CD8-positive, alpha-beta memory T cell (primary cell): Measurements from ENCODE around the gene SPATA17. TPM values are rescaled to one million over a fixed set of nuclear protein-coding genes. Genes with fewer than 3 reads are reported as not detected.

Source experiments
- CTCF ChIA-PET: fragments of 350-600 bp; sonication (Branson Sonifier 250); formaldehyde crosslinking; loops from one replicate; lab custom pipeline; 2021; ENCODE audit warnings: antibody characterized with exemption; lab: Charles Lee
- POLR2A ChIA-PET: fragments of 350-600 bp; sonication (Branson Sonifier 250); formaldehyde crosslinking; loops from one replicate; lab custom pipeline; 2021; ENCODE audit warnings: antibody characterized with exemption; lab: Charles Lee
- DNase-seq, 5 donors: peaks; one replicate each; pipeline versions ENCODE4 v3.0.0 to v3.0.0-alpha.2; 2020 to 2022; ENCODE audit warnings: mixed read lengths in 1 of 5
- H3K27ac ChIP-seq: one replicate; pipeline ENCODE4 v1.7.0; 2013; ENCODE audit warnings: low read depth, mild to moderate bottlenecking, low read length, moderate library complexity
- H3K27me3 ChIP-seq: 2 replicates; pipeline ENCODE4 v1.7.0; 2013; ENCODE audit warnings: low read length, mild to moderate bottlenecking; ENCODE audit not compliant: insufficient read depth, poor library complexity, severe bottlenecking
- H3K36me3 ChIP-seq: 2 replicates; pipeline ENCODE4 v1.7.0; 2013; ENCODE audit warnings: mild to moderate bottlenecking, low read length, moderate library complexity; ENCODE audit not compliant: insufficient read depth
- H3K4me1 ChIP-seq: 2 replicates; pipeline ENCODE4 v1.7.0; 2013; ENCODE audit warnings: mild to moderate bottlenecking, low read length, moderate library complexity; ENCODE audit not compliant: insufficient read depth
- H3K4me3 ChIP-seq: 2 replicates; pipeline ENCODE4 v1.7.0; 2013; ENCODE audit warnings: mild to moderate bottlenecking, low read length
- H3K9me3 ChIP-seq: 2 replicates; pipeline ENCODE4 v1.7.0; 2013; ENCODE audit warnings: mild to moderate bottlenecking, low read length
- H3K27ac Mint-ChIP-seq, 8 donors: one replicate each; pipeline ENCODE4 v1.8.0; 2020 to 2021; ENCODE audit warnings: mixed read lengths in 8 of 8, mild to moderate bottlenecking in 6 of 8, inconsistent platforms in 3 of 8, moderate library complexity in 3 of 8
- H3K27me3 Mint-ChIP-seq, 2 donors: one replicate each; pipeline ENCODE4 v1.8.0; 2020 to 2021; ENCODE audit warnings: mixed read lengths in 2 of 2, mild to moderate bottlenecking in 1 of 2, moderate library complexity in 1 of 2
- H3K36me3 Mint-ChIP-seq, 3 donors: one replicate each; pipeline ENCODE4 v1.8.0; 2020 to 2021; ENCODE audit warnings: mixed read lengths in 3 of 3, inconsistent platforms in 1 of 3, mild to moderate bottlenecking in 1 of 3
- H3K4me1 Mint-ChIP-seq, 3 donors: one replicate each; pipeline ENCODE4 v1.8.0; 2020 to 2021; ENCODE audit warnings: mixed read lengths in 3 of 3, inconsistent platforms in 1 of 3, mild to moderate bottlenecking in 1 of 3
- H3K4me3 Mint-ChIP-seq, 7 donors: one replicate each; pipeline ENCODE4 v1.8.0; 2020 to 2021; ENCODE audit warnings: mixed read lengths in 7 of 7, mild to moderate bottlenecking in 6 of 7, moderate library complexity in 4 of 7, inconsistent platforms in 2 of 7
- H3K9me3 Mint-ChIP-seq, 5 donors: one replicate each; pipeline ENCODE4 v1.8.0; 2020 to 2022; ENCODE audit warnings: mixed read lengths in 5 of 5, mild to moderate bottlenecking in 3 of 5, moderate library complexity in 2 of 5, inconsistent platforms in 1 of 5
- polyA plus RNA-seq: library from polyadenylated mRNA; unstranded; fragments of 300-500 nt; fragmentation: Illumina TruSeq; gene quantifications from one replicate; pipeline ENCODE4 v1.2.3, GENCODE V29; 2021
- total RNA-seq, 2 experiments: library from RNA; stranded (reverse); gene quantifications; one replicate each; pipeline ENCODE4 v1.2.3, GENCODE V29; 2021

SPATA17 gene
- total and polyA plus RNA-seq, 3 experiments from 2014 or later, result 0.33 TPM; not detected in 2

DNA sequence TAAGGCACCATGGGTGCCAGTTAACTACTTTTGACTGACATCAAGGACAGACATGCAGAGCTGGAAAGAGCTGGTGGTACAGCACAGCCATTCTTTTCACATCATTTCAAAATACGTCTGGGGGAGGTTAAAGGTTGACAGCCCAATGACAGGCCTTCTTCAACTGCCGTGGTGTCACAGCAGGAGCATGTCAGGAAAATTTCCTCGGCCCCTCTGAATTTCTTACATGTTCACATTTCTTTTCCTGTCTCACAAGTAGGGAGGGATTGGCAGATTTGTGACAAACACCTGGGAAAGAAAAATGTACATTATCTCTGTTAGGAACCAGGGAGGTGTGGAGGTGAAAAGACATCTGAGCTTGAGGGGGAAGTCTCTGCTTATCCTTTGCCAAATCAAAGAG lies 279.1 kb downstream of the SPATA17 start:
- no peaks in the 10 kb centered on the region for H3K36me3 Mint-ChIP-seq
- CTCF ChIA-PET, result no interaction called here
- H3K27me3 Mint-ChIP-seq, result no peaks in the 10 kb centered on the region
- Histone ChIP-seq H3K36me3 (no peaks in the 10 kb centered on the region), H3K27me3 (no peaks in the 10 kb centered on the region), H3K4me1 (no peaks in the 10 kb centered on the region), H3K4me3 (no peak overlapping the region), H3K9me3 (no peaks in the 10 kb centered on the region), H3K27ac (no peak overlapping the region)
- peaks cover 4 to 17% (median 11%) of the 10 kb centered on the region in 5 donors for H3K9me3 Mint-ChIP-seq
- DNase-seq, result no peak
- H3K4me3 Mint-ChIP-seq, result no peak overlapping the region
- POLR2A ChIA-PET, result no interaction called here
- H3K27ac Mint-ChIP-seq, result no peak overlapping the region
- H3K4me1 Mint-ChIP-seq, result no peaks in the 10 kb centered on the region

DNA sequence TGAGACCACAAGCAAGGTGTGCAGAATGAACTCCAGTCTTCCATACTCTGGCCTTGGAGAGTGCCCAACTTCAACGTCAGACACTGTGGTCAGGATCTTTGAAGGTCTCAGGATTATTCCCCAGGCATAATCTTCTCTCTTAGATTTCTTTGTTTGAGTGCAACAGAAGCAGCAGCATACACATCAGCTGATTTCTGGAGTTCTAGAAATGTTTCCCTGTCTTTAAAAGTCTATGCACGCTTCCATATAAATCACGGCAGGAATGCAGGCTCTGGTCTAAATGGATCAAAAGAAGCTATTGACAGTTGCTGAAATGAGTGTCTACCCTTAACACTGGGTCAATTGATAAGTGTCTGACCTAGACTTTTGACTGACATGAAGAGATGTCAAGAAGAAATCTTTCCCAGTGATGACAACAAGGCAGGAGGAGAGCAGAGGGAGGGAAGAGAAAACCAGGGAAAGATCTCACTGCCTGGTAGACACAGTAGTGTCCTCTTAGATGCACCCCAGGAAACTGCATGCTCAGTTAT lies 279.7 kb downstream of the SPATA17 start:
- H3K4me3 Mint-ChIP-seq, result no peak overlapping the region
- H3K27ac ChIP-seq, result no peak overlapping the region

GRCh38 chr1:217911908-217912307 lies 280.8 kb downstream of the SPATA17 start:
- no peaks in the 10 kb centered on the region for H3K9me3 ChIP-seq
- H3K27me3 ChIP-seq, result no peaks in the 10 kb centered on the region
- Mint-ChIP-seq H3K27ac (no peak overlapping the region), H3K9me3 (peaks cover 4 to 19% (median 11%) of the 10 kb centered on the region in 5 donors), H3K36me3 (no peaks in the 10 kb centered on the region), H3K4me3 (no peak overlapping the region), H3K4me1 (no peaks in the 10 kb centered on the region), H3K27me3 (no peaks in the 10 kb centered on the region)
- no peaks in the 10 kb centered on the region for H3K4me1 ChIP-seq
- H3K27ac ChIP-seq, result no peak overlapping the region
- H3K4me3 ChIP-seq, result no peak overlapping the region
- CTCF ChIA-PET, result no interaction called here
- H3K36me3 ChIP-seq, result no peaks in the 10 kb centered on the region
- DNase-seq, result no peak
- POLR2A ChIA-PET, result no interaction called here

More for the DNA sequence above, 279.7 kb downstream of the SPATA17 start:
- H3K36me3 Mint-ChIP-seq, result no peaks in the 10 kb centered on the region
- H3K4me1 Mint-ChIP-seq, result no peaks in the 10 kb centered on the region
- Histone ChIP-seq H3K36me3 (no peaks in the 10 kb centered on the region), H3K9me3 (no peaks in the 10 kb centered on the region), H3K4me1 (no peaks in the 10 kb centered on the region), H3K27me3 (no peaks in the 10 kb centered on the region), H3K4me3 (no peak overlapping the region)
- no peak overlapping the region for H3K27ac Mint-ChIP-seq
- H3K27me3 Mint-ChIP-seq, result no peaks in the 10 kb centered on the region
- POLR2A ChIA-PET, result no interaction called here
- CTCF ChIA-PET, result no interaction called here
- DNase-seq, result no peak
- H3K9me3 Mint-ChIP-seq, result peaks cover 4 to 18% (median 11%) of the 10 kb centered on the region in 5 donors

GRCh38 chr1:217917281-217917887 lies 286.2 kb downstream of the SPATA17 start:
- H3K4me3 ChIP-seq, result no peak overlapping the region
- H3K4me1 ChIP-seq, result no peaks in the 10 kb centered on the region
- H3K36me3 Mint-ChIP-seq, result no peaks in the 10 kb centered on the region
- no peak overlapping the region for H3K4me3 Mint-ChIP-seq
- CTCF ChIA-PET, result interaction anchor here (1.1 kb wide), 1 partner anchor 10 kb away, joined by 3 read pairs; no protein-coding TSS in a partner anchor
- H3K36me3 ChIP-seq, result no peaks in the 10 kb centered on the region
- H3K27ac Mint-ChIP-seq, result no peak overlapping the region
- no peaks in the 10 kb centered on the region for H3K27me3 ChIP-seq
- H3K9me3 Mint-ChIP-seq, result peaks cover 3 to 18% (median 4%) of the 10 kb centered on the region in 5 donors
- peaks cover 0 to 3% of the 10 kb centered on the region in 2 donors for H3K27me3 Mint-ChIP-seq
- H3K4me1 Mint-ChIP-seq, result no peaks in the 10 kb centered on the region
- H3K9me3 ChIP-seq, result no peaks in the 10 kb centered on the region
- H3K27ac ChIP-seq, result no peak overlapping the region
- POLR2A ChIA-PET, result no interaction called here
- no peak for DNase-seq

DNA sequence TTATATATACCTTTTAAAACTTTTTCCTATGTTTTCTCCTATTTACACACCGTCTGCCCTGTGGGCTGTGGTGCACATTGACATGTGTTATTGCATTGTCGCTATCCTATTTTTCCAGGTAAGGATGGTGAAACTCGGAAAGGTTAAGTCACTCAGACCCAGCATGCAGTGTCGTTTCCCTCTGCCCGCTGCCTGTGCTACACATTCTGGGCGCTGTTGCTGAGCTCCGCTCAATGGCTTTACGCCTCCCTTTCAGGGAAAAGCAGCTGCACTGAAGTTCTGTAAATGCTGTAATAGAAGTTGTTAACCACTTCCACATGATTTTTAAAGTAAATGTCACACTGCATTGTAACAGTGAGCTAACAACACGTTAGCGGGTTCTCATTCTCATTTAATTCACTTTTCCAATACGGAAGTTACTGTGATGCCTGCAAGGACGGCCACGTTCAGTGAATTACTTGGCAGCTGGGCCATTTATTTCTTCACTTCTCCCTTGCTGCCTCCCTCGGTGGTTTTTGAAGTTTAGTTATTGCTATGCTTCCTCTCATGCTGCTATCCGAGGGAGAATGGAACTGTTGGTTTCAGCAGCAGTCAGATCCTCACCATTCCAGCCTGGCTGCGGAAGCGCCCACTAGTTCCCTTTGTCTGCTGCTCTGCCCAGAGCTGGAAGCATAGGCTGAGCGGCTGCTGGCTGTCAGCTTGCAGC lies 288.7 kb downstream of the SPATA17 start:
- peaks cover 0 to 6% (median 3%) of the 10 kb centered on the region in 5 donors for H3K9me3 Mint-ChIP-seq

More for the DNA sequence above, 288.7 kb downstream of the SPATA17 start:
- Histone ChIP-seq H3K36me3 (no peaks in the 10 kb centered on the region), H3K27me3 (no peaks in the 10 kb centered on the region), H3K4me3 (no peak overlapping the region), H3K9me3 (no peaks in the 10 kb centered on the region), H3K4me1 (no peaks in the 10 kb centered on the region), H3K27ac (no peak overlapping the region)
- peaks cover 4 to 5% of the 10 kb centered on the region in 2 donors for H3K27me3 Mint-ChIP-seq
- POLR2A ChIA-PET, result no interaction called here
- CTCF ChIA-PET, result no interaction called here
- no peaks in the 10 kb centered on the region for H3K4me1 Mint-ChIP-seq
- no peak overlapping the region for H3K27ac Mint-ChIP-seq
- no peaks in the 10 kb centered on the region for H3K36me3 Mint-ChIP-seq
- H3K4me3 Mint-ChIP-seq, result no peak overlapping the region
- DNase-seq, result no peak

Other genes starting within 250 kb of the SPATA17 start
- 1 to 10 TPM; 9.5 to 9.9 TPM for gene GPATCH2, start 254 bp upstream of the SPATA17 start, total RNA-seq
- gene GPATCH2, start 254 bp upstream of the SPATA17 start, polyA plus RNA-seq, result 3.7 TPM